Measurements from ENCODE around the gene CFAP410.
A peak's percentile ranks its signal among the peaks of the same experiment; 100 is the strongest.
"Not testable (repeated sequence)": the region's sequence is repeated elsewhere in the genome, so short reads cannot be mapped to it uniquely, and the experiment has no call there.

CFAP410 gene

GRCh38 chr21:44296916-44297315 is 42.3 kb downstream of the CFAP410 start:
- no peak for DNase-seq

GRCh38 chr21:44296103-44296519 is 43.1 kb downstream of the CFAP410 start:
- no peak for DNase-seq

DNA sequence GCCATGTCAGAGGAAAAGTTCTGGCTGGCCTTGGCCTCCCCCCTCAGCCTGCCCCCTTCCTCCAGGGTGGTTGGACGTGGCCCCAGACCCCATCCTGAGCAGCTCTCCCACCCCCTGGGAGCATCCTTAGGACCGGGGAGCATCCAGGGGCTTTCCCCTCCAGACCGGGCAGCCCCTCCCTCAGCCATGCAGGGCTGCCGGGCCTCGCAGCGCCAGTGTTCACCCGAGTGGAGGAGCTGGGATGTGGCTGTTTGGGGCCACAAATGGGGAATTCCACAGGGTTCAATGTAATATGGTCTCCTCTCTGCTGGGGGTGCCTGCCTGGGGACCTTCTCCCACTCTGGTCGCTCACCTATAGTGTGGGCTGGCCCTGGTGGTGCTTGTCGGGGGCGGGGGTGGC is 43.5 kb downstream of the CFAP410 start:
- DNase-seq = no peak

DNA sequence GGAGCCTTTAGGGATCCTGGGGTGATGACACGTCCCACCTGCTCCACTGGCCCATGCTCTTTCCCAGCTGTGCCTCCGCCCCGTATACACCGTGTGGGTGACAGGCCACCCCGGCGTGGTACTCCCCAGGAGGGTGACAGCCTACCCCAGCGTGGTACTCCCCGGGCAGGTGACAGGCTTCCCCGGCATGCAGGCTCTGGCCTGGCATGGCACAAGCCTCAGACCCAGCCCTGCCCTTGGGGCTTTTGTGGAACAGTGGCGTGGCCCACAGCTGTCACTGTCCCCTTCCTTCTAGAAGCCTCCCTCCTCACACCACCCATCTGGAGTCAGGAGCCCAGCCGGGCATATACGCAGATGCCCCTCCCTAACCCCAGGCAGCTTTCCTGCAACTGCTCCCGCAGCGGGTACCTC is 44.0 kb downstream of the CFAP410 start:
- DNase-seq = no peak

DNA sequence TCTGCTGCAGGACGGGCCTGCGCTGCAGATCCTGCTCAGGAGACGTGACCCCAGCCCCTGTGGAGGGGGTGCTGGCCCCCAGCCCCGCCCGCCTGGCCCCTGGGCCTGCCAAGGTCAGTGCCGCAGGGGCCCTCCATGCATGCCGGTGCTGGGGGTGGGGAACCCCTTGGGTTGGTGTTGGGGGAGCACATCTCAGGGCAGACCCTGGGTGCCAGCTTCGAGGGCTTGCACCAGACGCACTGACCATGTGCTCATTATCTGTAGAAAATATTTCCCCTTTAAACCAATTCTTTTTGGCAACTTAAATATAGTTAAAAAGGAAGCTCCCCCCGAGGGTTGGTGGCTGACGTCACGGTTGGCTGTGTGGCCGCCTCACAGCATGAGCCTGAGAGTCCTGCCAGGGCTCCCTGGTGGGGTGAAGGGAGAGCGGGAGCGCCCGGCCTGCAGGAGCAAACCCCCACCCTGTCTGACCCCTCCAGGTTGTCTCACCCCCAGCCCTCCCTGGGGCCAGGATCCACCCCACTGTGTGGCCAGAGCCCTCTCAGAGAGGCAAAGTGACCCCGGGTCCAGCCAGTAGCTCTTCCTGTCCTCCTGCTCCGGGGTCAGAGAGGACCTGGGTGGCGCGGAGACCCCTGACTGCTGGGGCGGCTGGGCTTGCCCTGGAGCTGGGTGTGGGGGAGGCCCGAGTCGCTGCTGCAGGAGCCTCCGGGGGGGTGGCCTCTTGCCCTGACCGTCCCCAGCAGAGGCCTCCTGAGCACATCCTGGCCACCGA is 44.6 kb downstream of the CFAP410 start:
- peak; percentile 49 for DNase-seq

DNA sequence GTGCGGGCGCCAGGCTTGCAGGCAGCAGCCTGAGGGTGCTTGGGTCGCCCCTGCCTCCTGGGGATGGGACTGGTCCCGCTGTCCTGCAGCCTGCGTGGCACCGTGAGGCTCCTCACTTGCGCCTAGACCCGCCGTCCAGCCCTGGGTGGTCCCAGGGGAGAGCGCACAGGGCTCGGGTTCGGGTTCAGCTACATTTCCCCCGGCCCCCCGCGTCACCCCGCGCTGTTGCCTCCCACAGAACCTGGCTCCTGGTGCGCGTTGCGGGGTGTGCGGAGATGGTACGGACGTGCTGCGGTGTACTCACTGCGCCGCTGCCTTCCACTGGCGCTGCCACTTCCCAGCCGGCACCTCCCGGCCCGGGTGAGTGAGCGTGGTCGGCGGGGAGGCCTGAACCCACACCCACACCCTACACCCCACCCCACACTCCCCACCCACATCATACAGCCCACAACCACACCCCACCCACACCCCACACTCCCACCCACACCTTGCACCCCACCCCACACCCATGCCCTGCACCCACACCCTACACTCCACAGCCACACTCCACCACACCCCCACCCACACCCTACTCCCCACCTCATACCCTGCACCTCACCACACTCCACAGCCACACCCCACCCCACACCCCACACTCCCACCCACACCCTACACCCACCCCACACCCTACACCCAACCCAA is 45.5 kb downstream of the CFAP410 start:
- DNase-seq = no peak

DNA sequence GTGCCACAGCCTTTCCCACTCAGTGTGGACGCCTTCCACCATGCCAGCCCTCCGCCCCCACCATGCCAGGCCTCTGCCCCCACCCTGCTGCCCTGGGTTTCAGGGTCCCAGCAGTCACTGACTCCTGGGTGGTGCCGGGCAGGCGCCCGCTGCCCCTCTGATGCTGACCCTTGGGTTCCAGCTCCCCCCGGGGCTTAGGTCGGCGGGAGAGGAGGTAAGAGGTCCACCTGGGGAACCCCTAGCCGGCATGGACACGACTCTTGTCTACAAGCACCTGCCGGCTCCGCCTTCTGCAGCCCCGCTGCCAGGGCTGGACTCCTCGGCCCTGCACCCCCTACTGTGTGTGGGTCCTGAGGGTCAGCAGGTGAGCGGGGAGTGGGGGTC is 46.4 kb downstream of the CFAP410 start:
- no peak for DNase-seq

DNA sequence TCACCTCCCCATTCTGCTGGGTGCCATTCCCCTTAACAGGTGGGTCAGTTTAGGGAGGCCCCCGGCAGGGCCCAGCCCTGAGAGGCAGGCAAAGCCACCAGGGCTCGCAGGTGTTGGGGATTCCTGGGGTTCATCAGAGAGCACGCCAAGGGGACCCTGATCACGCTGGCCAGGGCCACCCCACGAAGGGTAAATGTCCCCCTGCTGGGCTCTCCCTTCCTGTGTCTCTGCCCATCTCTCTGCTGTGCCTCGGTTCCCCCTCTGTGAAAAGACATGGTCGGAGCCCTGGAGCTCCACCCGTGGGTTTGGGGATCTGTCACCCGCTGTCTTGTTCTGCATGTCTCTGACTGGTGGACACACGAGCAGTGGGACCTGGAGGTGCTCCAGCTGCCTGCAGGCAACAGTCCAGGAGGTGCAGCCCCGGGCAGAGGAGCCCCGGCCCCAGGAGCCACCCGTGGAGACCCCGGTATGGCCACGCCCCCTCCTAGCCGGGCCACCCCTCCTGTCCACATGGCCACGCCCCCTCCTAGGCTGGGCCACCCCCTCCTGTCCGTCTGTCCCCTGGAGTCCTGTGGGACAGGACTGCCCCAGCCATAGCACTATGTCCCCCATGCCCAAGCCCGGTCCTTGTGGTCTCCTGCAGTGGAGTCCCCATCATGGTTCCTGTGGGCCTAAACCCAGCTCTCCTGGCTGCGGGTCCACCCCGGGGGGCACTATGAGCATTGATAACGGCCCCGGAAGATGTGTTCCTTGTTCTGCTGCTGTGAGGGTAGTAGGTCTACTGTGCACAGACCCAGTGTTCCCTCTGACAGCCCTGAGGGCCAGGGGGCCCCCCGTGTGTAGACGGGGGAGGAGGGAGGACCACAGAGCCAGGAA is 47.0 kb downstream of the CFAP410 start:
- no peak for DNase-seq

- no peak for DNase-seq
These were observed 47.9 kb downstream of the CFAP410 start for GRCh38 chr21:44291078-44291935.

- DNase-seq = no peak
These were observed 48.7 kb downstream of the CFAP410 start for GRCh38 chr21:44290327-44291077.

- DNase-seq = no peak
These were observed 49.7 kb downstream of the CFAP410 start for GRCh38 chr21:44289381-44290010.

DNA sequence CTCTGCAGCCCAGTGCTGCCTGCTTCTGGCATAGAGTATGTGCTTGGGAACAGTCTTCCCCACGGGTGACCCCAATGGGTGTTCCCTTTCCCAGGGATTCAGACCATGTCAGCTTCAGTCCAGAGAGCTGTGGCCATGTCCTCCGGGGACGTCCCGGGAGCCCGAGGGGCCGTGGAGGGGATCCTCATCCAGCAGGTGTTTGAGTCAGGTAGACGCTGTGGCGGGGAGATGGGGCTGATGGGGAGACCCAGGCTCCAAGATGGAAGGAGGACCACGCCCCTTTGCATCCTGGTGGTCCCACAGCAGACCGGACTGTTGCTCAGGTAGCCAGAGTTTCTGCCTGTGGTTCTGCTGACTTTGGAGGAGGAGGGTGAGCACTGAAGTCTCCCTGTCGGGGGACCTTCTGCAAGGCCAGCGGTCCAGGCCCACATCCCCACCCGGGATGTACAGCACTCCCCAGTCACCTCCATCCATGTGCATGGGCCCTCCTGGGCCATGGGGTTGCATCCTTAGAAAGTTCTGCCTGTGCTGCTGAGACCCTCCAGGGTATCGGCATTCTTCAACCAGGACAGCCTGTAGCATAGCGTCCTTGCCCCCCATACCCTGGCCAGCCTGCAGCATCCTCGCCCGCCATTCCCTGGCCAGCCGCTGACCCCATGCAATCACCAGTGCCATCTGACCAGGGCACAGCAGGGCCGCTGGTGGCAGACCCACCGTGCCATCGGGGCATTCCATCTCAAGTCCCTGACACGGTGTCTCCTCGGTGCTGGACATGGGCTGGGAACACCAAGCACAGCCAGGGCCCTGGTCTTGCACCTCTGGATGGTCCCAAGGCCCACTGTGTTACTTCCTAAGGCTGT is 50.7 kb downstream of the CFAP410 start:
- no peak for DNase-seq

DNA sequence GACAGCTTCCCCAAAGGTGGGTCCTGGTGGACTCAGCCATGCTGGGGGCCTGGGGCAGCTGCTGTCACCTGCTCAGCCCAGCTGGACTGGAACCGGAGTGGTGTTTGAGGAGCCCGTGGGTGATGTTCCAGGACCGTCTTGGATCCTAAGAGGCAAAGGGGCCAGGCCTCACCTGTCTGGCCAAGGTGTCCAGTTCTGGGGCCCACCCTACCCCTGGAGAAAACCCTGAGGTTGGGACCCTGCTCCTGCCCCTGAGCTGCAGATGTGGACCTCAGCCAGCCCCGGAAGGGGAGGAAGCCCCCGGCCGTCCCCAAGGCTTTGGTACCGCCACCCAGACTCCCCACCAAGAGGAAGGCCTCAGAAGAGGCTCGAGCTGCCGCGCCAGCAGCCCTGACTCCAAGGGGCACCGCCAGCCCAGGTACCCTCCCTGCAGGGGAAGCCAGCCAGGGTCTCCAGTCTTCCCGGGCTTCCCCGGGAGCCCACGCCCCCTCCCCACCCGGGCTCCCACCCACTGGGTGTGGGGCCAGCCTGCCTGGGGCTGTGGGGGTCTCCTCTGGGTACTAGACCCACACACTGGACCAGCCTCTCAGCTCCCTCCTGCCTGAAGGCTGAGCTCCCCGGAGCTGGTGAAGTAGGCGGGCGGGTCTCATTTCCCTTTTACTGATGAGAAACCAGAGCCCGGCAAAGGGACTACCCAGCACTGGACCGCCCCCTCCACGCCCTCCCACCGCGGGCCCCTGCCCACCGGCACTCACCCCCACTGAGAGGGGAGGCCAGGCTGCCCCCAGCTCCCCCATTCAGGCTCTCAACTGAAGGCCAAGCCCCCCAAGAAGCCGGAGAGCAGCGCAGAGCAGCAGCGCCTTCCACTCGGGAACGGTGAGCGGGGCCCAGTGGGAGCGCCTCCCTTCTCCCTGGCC is 52.2 kb downstream of the CFAP410 start:
- no peak for DNase-seq

GRCh38 chr21:44286086-44286715 is 53.0 kb downstream of the CFAP410 start:
- DNase-seq = no peak

DNA sequence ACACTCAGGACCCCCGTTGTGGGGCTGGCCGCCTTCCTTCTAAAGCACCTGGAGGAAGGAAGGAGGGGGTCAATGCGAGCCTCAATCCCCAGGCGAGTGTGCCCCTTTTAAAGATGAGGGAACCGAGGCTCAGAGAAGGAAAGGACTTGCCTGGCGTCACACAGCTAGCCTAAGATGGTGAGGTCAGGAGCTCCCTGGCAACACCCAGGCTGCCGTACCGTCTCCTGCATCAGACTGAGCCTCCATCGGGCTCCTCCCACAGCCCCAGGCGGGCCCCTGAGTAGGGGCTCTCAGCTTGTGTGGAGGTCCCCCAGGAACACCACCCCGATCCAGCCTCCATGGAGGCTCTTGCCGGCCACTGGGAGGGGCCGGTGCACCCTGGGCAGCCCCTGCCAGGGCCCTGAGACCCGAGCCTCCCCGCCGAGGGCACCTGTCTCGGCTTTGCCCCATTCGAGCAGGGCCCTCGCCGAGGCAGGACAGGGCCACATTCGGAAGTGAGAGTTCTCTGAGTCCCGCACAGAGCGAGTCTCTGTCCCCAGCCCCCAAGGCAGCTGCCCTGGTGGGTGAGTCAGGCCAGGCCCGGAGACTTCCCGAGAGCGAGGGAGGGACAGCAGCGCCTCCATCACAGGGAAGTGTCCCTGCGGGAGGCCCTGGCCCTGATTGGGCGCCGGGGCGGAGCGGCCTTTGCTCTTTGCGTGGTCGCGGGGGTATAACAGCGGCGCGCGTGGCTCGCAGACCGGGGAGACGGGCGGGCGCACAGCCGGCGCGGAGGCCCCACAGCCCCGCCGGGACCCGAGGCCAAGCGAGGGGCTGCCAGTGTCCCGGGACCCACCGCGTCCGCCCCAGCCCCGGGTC is 53.8 kb downstream of the CFAP410 start, which contains the start of gene AIRE:
AIRE (plus strand) TSS at position 739 of the 855 bp plus-strand sequence. CDS start 131 bp downstream, outside the sequence.
- peak; percentile 37 for DNase-seq

DNA sequence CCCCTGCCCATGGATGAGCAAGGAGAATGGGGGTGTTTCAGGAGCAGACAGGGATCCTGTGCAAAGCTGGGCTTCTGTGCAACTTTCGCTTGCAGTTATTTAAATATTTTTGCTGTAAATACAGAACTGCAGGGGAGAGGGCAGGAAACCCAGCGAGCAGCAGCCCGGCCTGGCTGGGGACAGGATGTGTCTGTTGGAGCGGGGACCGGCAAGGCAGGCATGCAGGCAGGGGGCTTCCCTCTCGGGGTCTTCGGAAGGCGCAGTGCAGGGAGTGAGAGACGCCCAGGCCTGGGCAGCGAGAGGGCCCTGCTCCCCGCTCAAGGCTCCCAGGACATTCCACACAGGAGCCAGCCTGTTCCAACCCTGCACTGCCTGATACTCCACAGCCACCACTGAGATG is 55.2 kb downstream of the CFAP410 start:
- DNase-seq = no peak

- DNase-seq = not testable (repeated sequence)
These were observed 55.9 kb downstream of the CFAP410 start for GRCh38 chr21:44283211-44283785.

Measured in fibroblast of upper back skin (primary cell).